ENCODE data around the gene CFAP92.

The CFAP92 gene

GRCh38 chr3:128993461-128994172, at the start of gene CFAP92:
CFAP92 (minus strand) TSS chr3:128994076; CDS start chr3:128993304, 772 bp downstream.
- Histone ChIP-seq H4K20me1 (no peaks in the 10 kb centered on the region; a peak in 1 of 22 replicates), H3K27me3 (peaks cover 0 to 12% (median 0%) of the 10 kb centered on the region in 11 experiments; a peak in 8 of 22 replicates), H3K9ac (peak within 1 kb of the TSS in 7 of 11 experiments; percentile 30 to 60 (median 51); a peak in 8 of 22 replicates), H3K4me1 (peaks cover 44 to 60% (median 55%) of the 10 kb centered on the region in 10 experiments), H3K4me3 (peak within 1 kb of the TSS; percentile 43 to 69 (median 54); a peak in 18 of 20 replicates), H3K9me3 (replicated peaks in 1 of 11) (0 out of 22 replicates have a peak, but pooled peaks cover 0 to 2% (median 0%) of the 10 kb centered on the region in 11 experiments), H3K4me2 (peak within 1 kb of the TSS; percentile 93 to 100 (median 97)), H3K27ac (peak within 1 kb of the TSS in 1 of 11 experiments; percentile 59; a peak in 1 of 22 replicates), H3K36me3 (no peaks in the 10 kb centered on the region)
- no peak for TF ChIP-seq Cebpa-rat (IDR thresholded peaks at IDR 0.05)

GRCh38 chr3:129040579-129041300, 46.9 kb upstream of the CFAP92 start:
- TF ChIP-seq Cebpa-rat (IDR thresholded peaks at IDR 0.05): no peak
- Histone ChIP-seq H3K4me1 (peaks cover 20 to 45% (median 37%) of the 10 kb centered on the region in 10 experiments), H3K36me3 (no peaks in the 10 kb centered on the region), H3K27ac (no peak overlapping the region), H4K20me1 (peaks cover 0 to 9% (median 0%) of the 10 kb centered on the region in 11 experiments; a peak in 2 of 22 replicates), H3K9me3 (replicated peaks in 1 of 11) (peaks cover 10 to 18% (median 17%) of the 10 kb centered on the region in 11 experiments), H3K9ac (0 out of 22 replicates have a peak overlapping the region, but pooled peaks of 1 of the 11 experiments have one; percentile 29), H3K4me3 (no peak overlapping the region), H3K4me2 (peak overlapping the region in 8 of 11 experiments; percentile 43 to 83 (median 76); a peak in 16 of 22 replicates), H3K27me3 (peaks cover 10 to 23% (median 16%) of the 10 kb centered on the region in 11 experiments)

GRCh38 chr3:129040039-129040336, 46.1 kb upstream of the CFAP92 start:
- Histone ChIP-seq H3K27me3 (peaks cover 3 to 15% (median 8%) of the 10 kb centered on the region in 11 experiments; a peak in 21 of 22 replicates), H3K9me3 (replicated peaks in 1 of 11) (peaks cover 3 to 11% (median 9%) of the 10 kb centered on the region in 11 experiments; a peak in 21 of 22 replicates), H3K4me2 (peak overlapping the region in 10 of 11 experiments; percentile 43 to 83 (median 73); a peak in 19 of 22 replicates), H3K4me3 (no peak overlapping the region), H4K20me1 (peaks cover 0 to 9% (median 0%) of the 10 kb centered on the region in 11 experiments; a peak in 2 of 22 replicates), H3K36me3 (no peaks in the 10 kb centered on the region), H3K27ac (no peak overlapping the region), H3K9ac (peak overlapping the region in 1 of 11 experiments; percentile 29; a peak in 1 of 22 replicates), H3K4me1 (peaks cover 27 to 53% (median 44%) of the 10 kb centered on the region in 10 experiments)
- no peak for TF ChIP-seq Cebpa-rat (IDR thresholded peaks at IDR 0.05)

GRCh38 chr3:129039271-129040038, 45.6 kb upstream of the CFAP92 start:
- Histone ChIP-seq H3K36me3 (no peaks in the 10 kb centered on the region), H3K4me2 (peak overlapping the region; percentile 34 to 83 (median 71); a peak in 21 of 22 replicates), H3K4me3 (no peak overlapping the region), H3K27ac (0 out of 22 replicates have a peak overlapping the region, but pooled peaks of 1 of the 11 experiments have one; percentile 15), H3K27me3 (peaks cover 0 to 10% (median 4%) of the 10 kb centered on the region in 11 experiments; a peak in 8 of 22 replicates), H3K9ac (peak overlapping the region in 1 of 11 experiments; percentile 29; a peak in 2 of 22 replicates), H4K20me1 (peaks cover 0 to 9% (median 0%) of the 10 kb centered on the region in 11 experiments; a peak in 2 of 22 replicates), H3K4me1 (peaks cover 33 to 58% (median 49%) of the 10 kb centered on the region in 10 experiments), H3K9me3 (replicated peaks in 1 of 11) (peaks cover 0 to 6% (median 4%) of the 10 kb centered on the region in 11 experiments; a peak in 16 of 22 replicates)
- TF ChIP-seq Cebpa-rat (IDR thresholded peaks at IDR 0.05): no peak

- Histone ChIP-seq H3K27ac (no peak overlapping the region), H4K20me1 (peaks cover 0 to 9% (median 0%) of the 10 kb centered on the region in 11 experiments; a peak in 2 of 22 replicates), H3K9me3 (replicated peaks in 1 of 11) (no peaks in the 10 kb centered on the region; a peak in 2 of 22 replicates), H3K9ac (0 out of 22 replicates have a peak overlapping the region, but pooled peaks of 1 of the 11 experiments have one; percentile 30), H3K4me2 (peak overlapping the region in 10 of 11 experiments; percentile 34 to 83 (median 73); a peak in 18 of 22 replicates), H3K4me3 (no peak overlapping the region), H3K27me3 (no peaks in the 10 kb centered on the region), H3K4me1 (peaks cover 34 to 70% (median 61%) of the 10 kb centered on the region in 10 experiments), H3K36me3 (no peaks in the 10 kb centered on the region)
- TF ChIP-seq Cebpa-rat (IDR thresholded peaks at IDR 0.05): no peak
These were observed 44.4 kb upstream of the CFAP92 start for GRCh38 chr3:129038121-129038855.

- H3K4me3 ChIP-seq: no peak overlapping the region
- no peak for TF ChIP-seq Cebpa-rat (IDR thresholded peaks at IDR 0.05)
- no peaks in the 10 kb centered on the region; a peak in 1 of 22 replicates for H3K9me3 ChIP-seq (replicated peaks in 1 of 11)
- peaks cover 0 to 3% (median 0%) of the 10 kb centered on the region in 11 experiments; a peak in 1 of 22 replicates for H3K27me3 ChIP-seq
- no peak overlapping the region for H3K27ac ChIP-seq
- H3K4me2 ChIP-seq: peak overlapping the region in 1 of 11 experiments; percentile 75; a peak in 1 of 22 replicates
- H3K36me3 ChIP-seq: no peaks in the 10 kb centered on the region
- H4K20me1 ChIP-seq: peaks cover 0 to 9% (median 0%) of the 10 kb centered on the region in 11 experiments; a peak in 2 of 22 replicates
- peaks cover 34 to 82% (median 73%) of the 10 kb centered on the region in 10 experiments for H3K4me1 ChIP-seq
- no peak overlapping the region for H3K9ac ChIP-seq
These were observed 43.2 kb upstream of the CFAP92 start for GRCh38 chr3:129037093-129037419.

GRCh38 chr3:129036222-129037092, 42.6 kb upstream of the CFAP92 start:
- TF ChIP-seq Cebpa-rat (IDR thresholded peaks at IDR 0.05): no peak
- Histone ChIP-seq H4K20me1 (peaks cover 0 to 9% (median 0%) of the 10 kb centered on the region in 11 experiments; a peak in 2 of 22 replicates), H3K9ac (peak overlapping the region in 3 of 11 experiments; percentile 12 to 42 (median 26); a peak in 4 of 22 replicates)

More at GRCh38 chr3:129036222-129037092, 42.6 kb upstream of the CFAP92 start:
- peak overlapping the region; percentile 30 to 85 (median 68) for H3K4me2 ChIP-seq
- H3K27me3 ChIP-seq: peaks cover 0 to 3% (median 0%) of the 10 kb centered on the region in 11 experiments; a peak in 1 of 22 replicates
- no peaks in the 10 kb centered on the region for H3K36me3 ChIP-seq
- H3K4me1 ChIP-seq: peaks cover 34 to 88% (median 79%) of the 10 kb centered on the region in 10 experiments
- peak overlapping the region in 3 of 11 experiments; percentile 8 to 44 (median 29); a peak in 3 of 22 replicates for H3K27ac ChIP-seq
- no peaks in the 10 kb centered on the region for H3K9me3 ChIP-seq (replicated peaks in 1 of 11)
- no peak overlapping the region for H3K4me3 ChIP-seq
